ENCODE data around the gene KCNN4. TPM values are rescaled to one million over a fixed set of nuclear protein-coding genes. Genes with fewer than 3 reads are reported as not detected.

Gene KCNN4
- total RNA-seq, 6 experiments from 2014 or later, result 0.53 to 3.1 (median 0.81) TPM

- TF ChIP-seq CTCF (IDR thresholded peaks at IDR 0.05), result no peak
- H3K9me3 Mint-ChIP-seq, result no peaks in the 10 kb centered on the region
- peak overlapping the region; percentile 2; the same call in 1 of the 2 replicates for H3K27ac Mint-ChIP-seq
- H3K4me1 Mint-ChIP-seq (ENCODE audit: low read depth), result peaks cover 50% of the 10 kb centered on the region
- DNase-seq, result no peak
- H3K27me3 Mint-ChIP-seq (ENCODE audit: insufficient read depth), result no peaks in the 10 kb centered on the region
- H3K4me3 Mint-ChIP-seq, result no peak overlapping the region
- no peaks in the 10 kb centered on the region for H3K36me3 Mint-ChIP-seq (ENCODE audit: low read depth)
Observed at GRCh38 chr19:43783636-43784035, 2.9 kb upstream of the KCNN4 start.

- Mint-ChIP-seq H3K27me3 (ENCODE audit: insufficient read depth) (no peaks in the 10 kb centered on the region), H3K36me3 (ENCODE audit: low read depth) (no peaks in the 10 kb centered on the region), H3K9me3 (no peaks in the 10 kb centered on the region), H3K4me1 (ENCODE audit: low read depth) (peaks cover 58% of the 10 kb centered on the region), H3K4me3 (no peak overlapping the region), H3K27ac (no peak overlapping the region)
- DNase-seq, result no peak
- TF ChIP-seq CTCF (IDR thresholded peaks at IDR 0.05), result no peak
Observed at GRCh38 chr19:43782689-43783231, 2.0 kb upstream of the KCNN4 start.

- H3K4me1 Mint-ChIP-seq (ENCODE audit: low read depth), result peaks cover 63% of the 10 kb centered on the region
- no peaks in the 10 kb centered on the region for H3K36me3 Mint-ChIP-seq (ENCODE audit: low read depth)
- TF ChIP-seq CTCF (IDR thresholded peaks at IDR 0.05), result no peak
- no peak for DNase-seq
- H3K9me3 Mint-ChIP-seq, result no peaks in the 10 kb centered on the region
- H3K27ac Mint-ChIP-seq, result no peak overlapping the region
- H3K27me3 Mint-ChIP-seq (ENCODE audit: insufficient read depth), result no peaks in the 10 kb centered on the region
- no peak overlapping the region for H3K4me3 Mint-ChIP-seq
Observed at GRCh38 chr19:43782311-43782660, 1.5 kb upstream of the KCNN4 start.

- peaks cover 67% of the 10 kb centered on the region for H3K4me1 Mint-ChIP-seq (ENCODE audit: low read depth)
- DNase-seq, result no peak
- TF ChIP-seq CTCF (IDR thresholded peaks at IDR 0.05), result no peak
- H3K9me3 Mint-ChIP-seq, result no peaks in the 10 kb centered on the region
- H3K27me3 Mint-ChIP-seq (ENCODE audit: insufficient read depth), result no peaks in the 10 kb centered on the region
- H3K4me3 Mint-ChIP-seq, result no peak overlapping the region
- no peaks in the 10 kb centered on the region for H3K36me3 Mint-ChIP-seq (ENCODE audit: low read depth)
- H3K27ac Mint-ChIP-seq, result no peak overlapping the region
Observed at GRCh38 chr19:43781630-43782310, 997 bp upstream of the KCNN4 start.

GRCh38 chr19:43779820-43780219 lies 953 bp downstream of the KCNN4 start:
- peak; percentile 38 for TF ChIP-seq CTCF (IDR thresholded peaks at IDR 0.05)
- Mint-ChIP-seq H3K4me1 (ENCODE audit: low read depth) (peaks cover 63% of the 10 kb centered on the region), H3K27ac (no peak overlapping the region), H3K4me3 (no peak overlapping the region), H3K27me3 (ENCODE audit: insufficient read depth) (no peaks in the 10 kb centered on the region), H3K36me3 (ENCODE audit: low read depth) (no peaks in the 10 kb centered on the region), H3K9me3 (no peaks in the 10 kb centered on the region)
- no peak for DNase-seq

Data from HFFc6 (cell line).